Esophagus squamous epithelium (tissue), 5 donors: ENCODE data around the gene DAAM1. TPM values are rescaled to one million over a fixed set of nuclear protein-coding genes. Genes with fewer than 3 reads are reported as not detected.

ENCODE experiments used
- DNase-seq: peaks from one replicate; lab custom pipeline; 2025; lab: John Stamatoyannopoulos, UW
- H3K27ac ChIP-seq, 4 donors: fragments of 200-600 bp; sonication (generic); one replicate each; pipeline ENCODE4 v1.5.1; 2016 to 2019; ENCODE audit warnings: mild to moderate bottlenecking in 1 of 4
- H3K27me3 ChIP-seq, 4 donors: fragments of 200-600 bp; sonication (generic); 1 replicate in 3 of 4; 2 replicates in 1 of 4; pipeline versions ENCODE4 v1.5.1 to v1.6.0; 2017 to 2021; ENCODE audit warnings: antibody characterized with exemption in 1 of 4
- H3K36me3 ChIP-seq, 3 donors: fragments of 200-600 bp; sonication (generic); one replicate each; pipeline ENCODE4 v1.5.1; 2016 to 2019
- H3K4me1 ChIP-seq, 3 donors: fragments of 200-600 bp; sonication (generic); one replicate each; pipeline ENCODE4 v1.5.1; 2017 to 2019
- H3K4me3 ChIP-seq, 4 donors: fragments of 200-600 bp; sonication (generic); 1 replicate in 3 of 4; 2 replicates in 1 of 4; pipeline ENCODE4 v1.5.1; 2016 to 2019; ENCODE audit warnings: mild to moderate bottlenecking in 2 of 4, moderate library complexity in 1 of 4
- H3K9me3 ChIP-seq, 3 donors: fragments of 200-600 bp; sonication (generic); one replicate each; pipeline ENCODE4 v1.5.1; 2016 to 2019
- CTCF ChIP-seq, 6 experiments: fragments of 450-650 bp in 4 of 6; fragments of 200-600 bp in 2 of 6; sonication (generic) in 2 of 6; IDR thresholded peaks; one replicate each; pipeline ENCODE4 v1.5.1; 2016 to 2019; ENCODE audit warnings: antibody characterized with exemption in 6 of 6, mild to moderate bottlenecking in 4 of 6, moderate library complexity in 4 of 6
- POLR2A ChIP-seq, 4 donors: fragments of 450-650 bp; IDR thresholded peaks; one replicate each; pipeline ENCODE4 v1.6.1; 2017; ENCODE audit warnings: antibody characterized with exemption in 4 of 4, mild to moderate bottlenecking in 4 of 4, moderate library complexity in 3 of 4
- WGBS, 2 donors: methylation state at CpG; one replicate each; pipeline ENCODE4 v1.1.5; 2018; 5-methylcytosine and 5-hydroxymethylcytosine counted together
- intact Hi-C: fragments of 100-400 bp; cut with DNase I; formaldehyde crosslinking; loops from one replicate; pipeline ENCODE4 v1.15.0; 2022
- total RNA-seq, 4 donors: library from RNA; depleted of rRNA; stranded (reverse); fragments of >200 nt; gene quantifications; one replicate each; pipeline ENCODE4 v1.1.0, GENCODE V29; 2016
- donor health status: DM: yes; HTN: yes; CAD: no.

DAAM1 gene
- total RNA-seq, 4 donors from 2014 or later: 47.2 to 91.7 (median 64.0) TPM

DNA sequence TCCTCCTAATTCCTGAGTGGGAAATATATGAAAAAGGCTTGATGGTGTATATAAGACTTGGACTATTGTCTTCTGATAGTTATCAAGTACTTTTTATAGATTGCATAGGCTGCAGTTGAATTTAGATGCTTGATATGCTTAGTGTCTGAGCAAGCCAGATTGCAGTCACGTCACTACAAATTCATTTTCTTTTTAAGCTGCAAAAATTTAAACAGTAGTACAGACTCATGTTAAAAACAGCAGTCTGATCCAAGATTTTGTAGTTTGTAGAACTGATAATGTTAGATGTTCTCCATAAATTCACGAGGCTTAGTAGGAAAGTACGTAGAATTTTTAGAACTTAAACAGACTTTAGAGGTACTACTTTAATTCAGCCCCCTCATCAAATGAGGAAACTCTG lies 150.3 kb downstream of the DAAM1 start:
- H3K4me3 ChIP-seq: no peak overlapping the region
- intact Hi-C loops: no loop called here
- peaks cover 0 to 39% (median 0%) of the 10 kb centered on the region in 3 donors for H3K36me3 ChIP-seq
- DNase-seq: no peak
- TF ChIP-seq CTCF (IDR thresholded peaks at IDR 0.05) (no peak), POLR2A (IDR thresholded peaks at IDR 0.05) (no peak)
- no peaks in the 10 kb centered on the region for H3K27me3 ChIP-seq
- H3K9me3 ChIP-seq: no peaks in the 10 kb centered on the region
- peaks cover 7 to 40% (median 18%) of the 10 kb centered on the region in 3 donors for H3K4me1 ChIP-seq
- WGBS, 2 donors: 79 to 85% methylated on average over 3 of the region's 3 CpGs
- peak overlapping the region in 2 of 4 donors; percentile 77 to 82 for H3K27ac ChIP-seq

DNA sequence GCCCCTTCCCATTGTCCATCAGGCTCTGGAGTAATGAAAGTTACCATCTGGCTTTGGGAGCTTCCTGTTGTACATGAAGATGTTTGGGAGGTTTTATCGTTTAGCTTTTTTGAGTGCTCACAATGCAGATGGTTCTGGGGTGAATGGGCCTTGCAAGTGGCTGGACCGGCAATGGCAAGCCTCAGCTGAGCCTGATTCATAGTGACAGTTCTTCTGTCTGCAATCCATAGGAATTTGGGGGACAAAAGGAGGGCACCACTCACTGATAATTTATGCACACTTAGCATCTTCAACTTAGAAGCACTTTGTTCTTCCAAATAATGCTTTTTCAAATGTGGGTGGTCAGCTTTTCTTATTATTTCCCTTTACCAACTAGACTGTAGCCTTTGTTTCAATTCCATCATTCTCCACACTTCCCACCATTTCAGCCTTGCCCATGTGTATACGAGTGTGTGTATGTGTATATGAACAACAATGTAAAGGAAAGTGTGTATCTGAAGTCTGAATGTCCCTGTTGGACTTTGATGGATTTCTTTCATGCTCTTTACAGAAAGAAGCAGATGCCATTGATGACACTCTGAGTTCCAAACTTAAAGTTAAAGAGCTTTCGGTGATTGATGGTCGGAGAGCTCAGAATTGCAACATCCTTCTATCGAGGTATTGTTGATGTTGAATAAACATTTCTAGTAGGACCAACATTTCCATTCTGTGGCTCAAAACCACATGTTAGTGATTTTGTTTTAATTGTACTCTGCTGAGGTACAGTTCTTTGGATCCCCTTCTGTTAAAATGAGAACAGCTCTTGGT lies 151.3 kb downstream of the DAAM1 start:
- 86 to 98% methylated on average over 6 of the region's 6 CpGs for whole genome bisulfite sequencing, 2 donors
- Histone ChIP-seq H3K4me3 (no peak overlapping the region), H3K36me3 (peaks cover 0 to 43% (median 0%) of the 10 kb centered on the region in 3 donors), H3K27ac (peak overlapping the region in 1 of 4 donors; percentile 82), H3K9me3 (no peaks in the 10 kb centered on the region), H3K4me1 (peaks cover 7 to 40% (median 15%) of the 10 kb centered on the region in 3 donors), H3K27me3 (no peaks in the 10 kb centered on the region)
- DNase-seq: no peak
- TF ChIP-seq POLR2A (IDR thresholded peaks at IDR 0.05) (no peak), CTCF (IDR thresholded peaks at IDR 0.05) (no peak)
- intact Hi-C loops: no loop called here

DNA sequence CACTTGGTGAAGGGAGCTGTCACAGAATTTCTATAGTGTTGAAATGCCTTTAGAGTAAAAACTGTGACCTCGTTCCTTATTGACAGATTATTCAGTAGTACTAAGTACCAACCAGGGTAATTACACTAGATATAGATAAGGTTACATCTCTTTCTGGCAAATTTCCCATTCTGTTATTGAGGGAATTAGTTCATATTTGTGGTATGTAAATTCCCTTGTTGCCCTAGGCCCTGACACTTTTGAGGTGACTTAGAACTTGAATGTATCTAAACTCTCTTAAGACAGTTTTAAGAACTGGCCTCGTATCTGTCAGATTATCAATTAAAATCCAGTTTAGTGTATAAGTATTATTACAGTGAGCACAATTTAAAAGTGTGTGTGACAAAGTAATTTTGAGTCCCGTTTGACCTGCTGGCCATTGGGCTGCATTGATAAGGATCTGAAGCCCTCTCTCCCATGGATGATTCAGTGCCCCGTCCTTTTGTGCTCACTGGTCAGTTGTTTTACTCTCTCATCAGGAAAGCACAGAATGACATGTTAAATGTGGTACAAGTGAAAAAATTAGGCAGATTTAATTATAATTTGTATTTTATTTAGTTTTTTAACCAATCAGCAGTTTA lies 153.5 kb downstream of the DAAM1 start:
- Histone ChIP-seq H3K4me3 (no peak overlapping the region), H3K9me3 (no peaks in the 10 kb centered on the region), H3K27me3 (no peaks in the 10 kb centered on the region), H3K36me3 (peaks cover 0 to 51% (median 0%) of the 10 kb centered on the region in 3 donors), H3K27ac (no peak overlapping the region), H3K4me1 (peaks cover 7 to 45% (median 15%) of the 10 kb centered on the region in 3 donors)
- DNase-seq: no peak
- TF ChIP-seq POLR2A (IDR thresholded peaks at IDR 0.05) (no peak), CTCF (IDR thresholded peaks at IDR 0.05) (no peak)
- 88 to 95% methylated on average over 4 of the region's 4 CpGs for WGBS, 2 donors
- intact Hi-C loops: no loop called here

GRCh38 chr14:59342516-59343484 lies 154.3 kb downstream of the DAAM1 start:
- intact Hi-C loops: no loop called here
- peaks cover 0 to 45% (median 8%) of the 10 kb centered on the region in 3 donors for H3K4me1 ChIP-seq
- H3K36me3 ChIP-seq: peaks cover 0 to 56% (median 0%) of the 10 kb centered on the region in 3 donors
- H3K27me3 ChIP-seq: no peaks in the 10 kb centered on the region
- no peak for TF ChIP-seq POLR2A (IDR thresholded peaks at IDR 0.05)
- no peak for TF ChIP-seq CTCF (IDR thresholded peaks at IDR 0.05)
- DNase-seq: no peak
- H3K27ac ChIP-seq: peak overlapping the region in 2 of 4 donors; percentile 13 to 23
- H3K9me3 ChIP-seq: no peaks in the 10 kb centered on the region
- no peak overlapping the region for H3K4me3 ChIP-seq
- WGBS, 2 donors: 85 to 87% methylated on average over 11 of the region's 11 CpGs
